Body of pancreas (tissue), 4 donors: ENCODE measurements around the gene CACNA1S.

ENCODE experiments used
- CTCF ChIP-seq, 7 experiments: fragments of 450-650 bp in 4 of 7; fragments of 200-600 bp in 3 of 7; sonication (generic) in 3 of 7; IDR thresholded peaks; one replicate each; pipeline ENCODE4 v1.5.1; 2016 to 2019; ENCODE audit warnings: antibody characterized with exemption in 7 of 7
- POLR2A ChIP-seq, 3 donors: fragments of 450-650 bp; IDR thresholded peaks; one replicate each; pipeline ENCODE4 v1.6.1; 2016; ENCODE audit warnings: antibody characterized with exemption in 3 of 3, mild to moderate bottlenecking in 2 of 3

- TF ChIP-seq POLR2A (IDR thresholded peaks at IDR 0.05) (no peak), CTCF (IDR thresholded peaks at IDR 0.05) (no peak)
Measured at GRCh38 chr1:201000391-201000790, 111.8 kb downstream of the CACNA1S start.
